Parathyroid adenoma (tissue), 2 donors: Measurements from ENCODE around the gene LGI2.

Experiments used
- H2AFZ ChIP-seq: fragments of 300-600 bp; sonication (generic); one replicate; pipeline ENCODE4 v1.7.0; 2017; ENCODE audit warnings: antibody characterized with exemption, mild to moderate bottlenecking
- H3K27ac ChIP-seq: fragments of 300-600 bp; sonication (generic); one replicate; pipeline ENCODE4 v1.7.0; 2017
- H3K27me3 ChIP-seq: fragments of 300-600 bp; sonication (generic); one replicate; pipeline ENCODE4 v1.7.0; 2017; ENCODE audit warnings: low read length; ENCODE audit not compliant: control insufficient read depth, insufficient read depth
- H3K36me3 ChIP-seq: fragments of 300-600 bp; sonication (generic); one replicate; pipeline ENCODE4 v1.7.0; 2017; ENCODE audit warnings: low read length; ENCODE audit not compliant: control insufficient read depth, insufficient read depth
- H3K4me1 ChIP-seq: fragments of 300-600 bp; sonication (generic); one replicate; pipeline ENCODE4 v1.7.0; 2017; ENCODE audit warnings: control low read depth
- H3K4me2 ChIP-seq: fragments of 300-600 bp; sonication (generic); one replicate; pipeline ENCODE4 v1.7.0; 2017; ENCODE audit warnings: low read length
- H3K4me3 ChIP-seq: fragments of 300-600 bp; sonication (generic); one replicate; pipeline ENCODE4 v1.7.0; 2017; ENCODE audit warnings: low read depth, low read length
- H3K79me2 ChIP-seq: fragments of 300-600 bp; sonication (generic); one replicate; pipeline ENCODE4 v1.7.0; 2017; ENCODE audit warnings: control low read depth
- H3K9ac ChIP-seq: fragments of 300-600 bp; sonication (generic); one replicate; pipeline ENCODE4 v1.7.0; 2017; ENCODE audit warnings: mild to moderate bottlenecking
- H3K9me3 ChIP-seq: fragments of 300-600 bp; sonication (generic); one replicate; pipeline ENCODE4 v1.7.0; 2017; ENCODE audit warnings: low read length; ENCODE audit not compliant: control insufficient read depth
- TF ChIP-seq, protein P1 (sequence below): fragments of 300-600 bp; sonication (generic); IDR thresholded peaks from one replicate; pipeline ENCODE4 v1.7.0; 2017; ENCODE audit warnings: antibody characterized with exemption, mild to moderate bottlenecking
- donor health status: primary hyperparathyroidism.

Gene LGI2

DNA sequence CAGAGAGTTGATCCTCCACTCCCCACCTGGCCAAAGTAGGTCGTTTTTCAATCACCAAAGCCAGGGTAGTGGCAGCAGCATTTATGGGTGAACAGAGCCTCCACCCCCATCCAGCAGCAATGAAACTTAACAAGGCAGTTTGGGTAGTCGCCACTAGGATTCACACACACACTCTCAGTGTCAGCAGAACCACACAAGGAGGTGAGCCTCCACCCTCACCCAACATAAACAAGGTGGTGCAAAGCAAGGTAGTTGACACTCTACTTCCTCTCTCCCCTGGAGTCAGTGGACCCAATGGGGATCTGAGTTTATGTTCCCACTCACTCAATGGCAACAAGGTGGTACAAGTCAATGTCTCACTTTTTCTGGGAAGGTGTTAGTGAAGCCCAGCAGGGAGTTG, 67.5 kb downstream of the LGI2 start:
- H3K4me1 ChIP-seq = no peaks in the 10 kb centered on the region
- no peaks in the 10 kb centered on the region for H3K36me3 ChIP-seq
- H3K4me3 ChIP-seq = no peak overlapping the region
- no peak overlapping the region for H2AFZ ChIP-seq
- H3K4me2 ChIP-seq = no peak overlapping the region
- TF ChIP-seq, protein P1, sequence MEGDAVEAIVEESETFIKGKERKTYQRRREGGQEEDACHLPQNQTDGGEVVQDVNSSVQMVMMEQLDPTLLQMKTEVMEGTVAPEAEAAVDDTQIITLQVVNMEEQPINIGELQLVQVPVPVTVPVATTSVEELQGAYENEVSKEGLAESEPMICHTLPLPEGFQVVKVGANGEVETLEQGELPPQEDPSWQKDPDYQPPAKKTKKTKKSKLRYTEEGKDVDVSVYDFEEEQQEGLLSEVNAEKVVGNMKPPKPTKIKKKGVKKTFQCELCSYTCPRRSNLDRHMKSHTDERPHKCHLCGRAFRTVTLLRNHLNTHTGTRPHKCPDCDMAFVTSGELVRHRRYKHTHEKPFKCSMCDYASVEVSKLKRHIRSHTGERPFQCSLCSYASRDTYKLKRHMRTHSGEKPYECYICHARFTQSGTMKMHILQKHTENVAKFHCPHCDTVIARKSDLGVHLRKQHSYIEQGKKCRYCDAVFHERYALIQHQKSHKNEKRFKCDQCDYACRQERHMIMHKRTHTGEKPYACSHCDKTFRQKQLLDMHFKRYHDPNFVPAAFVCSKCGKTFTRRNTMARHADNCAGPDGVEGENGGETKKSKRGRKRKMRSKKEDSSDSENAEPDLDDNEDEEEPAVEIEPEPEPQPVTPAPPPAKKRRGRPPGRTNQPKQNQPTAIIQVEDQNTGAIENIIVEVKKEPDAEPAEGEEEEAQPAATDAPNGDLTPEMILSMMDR = no peak
- no peak overlapping the region for H3K9ac ChIP-seq
- no peaks in the 10 kb centered on the region for H3K27me3 ChIP-seq
- H3K9me3 ChIP-seq = no peaks in the 10 kb centered on the region
- H3K79me2 ChIP-seq = no peaks in the 10 kb centered on the region
- H3K27ac ChIP-seq = no peak overlapping the region

DNA sequence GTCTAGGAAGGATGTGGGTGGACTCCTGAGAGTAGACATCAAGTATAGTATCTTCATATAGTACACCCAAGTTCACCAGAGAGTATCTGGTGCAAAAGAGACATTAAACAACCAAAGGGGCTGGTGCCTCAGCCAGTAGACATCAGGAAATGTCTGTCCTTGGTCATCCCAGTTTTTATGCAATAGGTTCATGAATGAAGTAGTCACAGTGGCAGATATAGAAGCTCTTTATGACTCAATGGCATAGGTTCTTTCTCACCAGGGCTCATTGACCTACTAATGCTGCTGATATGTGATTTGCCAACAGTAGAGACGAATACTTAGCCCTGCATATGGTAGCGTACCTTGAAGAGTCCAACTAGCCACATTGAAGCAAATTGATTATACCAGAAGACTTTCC, 72.9 kb downstream of the LGI2 start:
- Histone ChIP-seq H3K9ac (no peak overlapping the region), H3K27me3 (no peaks in the 10 kb centered on the region), H3K4me2 (no peak overlapping the region), H2AFZ (no peak overlapping the region), H3K79me2 (no peaks in the 10 kb centered on the region), H3K36me3 (no peaks in the 10 kb centered on the region), H3K4me3 (no peak overlapping the region), H3K4me1 (no peaks in the 10 kb centered on the region), H3K27ac (no peak overlapping the region), H3K9me3 (no peaks in the 10 kb centered on the region)
- TF ChIP-seq, protein P1 = no peak

DNA sequence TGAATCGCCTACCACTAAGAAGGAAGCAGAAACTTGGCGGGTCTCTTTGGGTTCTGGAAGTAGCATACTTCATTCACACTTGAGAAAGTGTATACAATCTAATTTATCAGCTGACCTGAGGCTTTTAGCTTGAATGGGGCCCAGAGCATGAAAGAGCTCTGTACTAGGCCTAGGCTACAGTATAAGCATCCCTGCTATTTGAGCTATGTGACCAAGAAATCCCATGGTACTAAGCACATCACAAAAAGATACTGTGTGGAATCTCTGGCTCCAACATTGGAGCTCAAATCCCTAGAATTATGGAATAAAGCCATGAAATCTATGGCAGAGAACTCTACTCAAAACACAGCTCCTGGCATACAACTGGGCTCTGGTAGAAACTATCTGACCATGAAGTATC, 74.0 kb downstream of the LGI2 start:
- Histone ChIP-seq H3K79me2 (no peaks in the 10 kb centered on the region), H3K9ac (no peak overlapping the region), H3K4me1 (no peaks in the 10 kb centered on the region), H3K27ac (no peak overlapping the region), H3K27me3 (no peaks in the 10 kb centered on the region), H3K36me3 (no peaks in the 10 kb centered on the region), H3K4me2 (no peak overlapping the region), H3K9me3 (no peaks in the 10 kb centered on the region), H2AFZ (no peak overlapping the region), H3K4me3 (no peak overlapping the region)
- TF ChIP-seq, protein P1 = no peak

DNA sequence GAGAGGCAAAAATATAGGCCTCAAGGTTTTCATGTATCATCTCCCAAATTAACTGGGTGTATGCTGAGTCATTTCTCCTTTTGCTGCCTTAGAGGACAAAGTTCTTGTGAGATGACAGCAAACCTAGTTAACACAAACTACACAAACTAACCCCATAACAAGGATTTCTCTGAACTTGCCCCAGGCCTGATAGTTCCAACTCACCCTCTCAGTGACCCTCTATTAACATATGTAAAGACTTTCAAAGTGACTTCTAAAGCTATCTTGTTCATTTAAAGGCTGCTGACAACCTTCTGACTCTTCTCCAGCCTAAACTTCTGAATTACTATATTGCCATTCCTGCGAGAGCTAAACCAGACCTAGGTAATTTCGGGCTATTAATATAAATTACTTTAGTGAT, 74.7 kb downstream of the LGI2 start:
- Histone ChIP-seq H3K9me3 (no peaks in the 10 kb centered on the region), H3K9ac (no peak overlapping the region), H3K36me3 (no peaks in the 10 kb centered on the region), H3K27ac (no peak overlapping the region), H3K4me1 (no peaks in the 10 kb centered on the region), H3K27me3 (no peaks in the 10 kb centered on the region), H3K79me2 (no peaks in the 10 kb centered on the region), H3K4me2 (no peak overlapping the region), H2AFZ (no peak overlapping the region), H3K4me3 (no peak overlapping the region)
- TF ChIP-seq, protein P1 = no peak

DNA sequence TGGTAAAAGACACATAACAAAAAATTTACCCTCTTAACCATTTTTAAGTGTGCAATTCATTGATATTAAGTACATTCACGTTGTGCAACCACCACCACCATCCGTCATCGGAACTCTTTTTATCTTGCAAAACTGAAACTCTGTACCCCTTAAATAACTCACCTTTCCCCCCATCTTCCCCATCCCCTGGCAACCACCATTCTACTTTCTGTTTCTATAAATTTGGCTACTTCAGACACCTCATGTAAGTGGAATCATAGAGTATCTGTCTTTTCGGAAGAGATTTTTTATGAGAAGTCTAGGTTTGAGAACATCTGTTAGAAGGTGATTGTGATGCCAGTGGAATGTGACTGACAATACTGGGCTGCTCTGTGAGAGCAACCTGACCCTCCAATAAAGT, 78.1 kb downstream of the LGI2 start:
- TF ChIP-seq, protein P1 = no peak
- Histone ChIP-seq H3K79me2 (no peaks in the 10 kb centered on the region), H3K27ac (no peak overlapping the region), H2AFZ (no peak overlapping the region), H3K9ac (no peak overlapping the region), H3K9me3 (no peaks in the 10 kb centered on the region), H3K4me3 (no peak overlapping the region), H3K4me1 (no peaks in the 10 kb centered on the region), H3K36me3 (no peaks in the 10 kb centered on the region), H3K4me2 (no peak overlapping the region), H3K27me3 (no peaks in the 10 kb centered on the region)
